DND-41 (cell line): ENCODE measurements around the gene GNB5.

ENCODE experiments used
- ATAC-seq: fragments of 200-7000 bp; cut with Tn5 transposase; 3 replicates; pipeline ENCODE4 v1.9.1; 2021; ENCODE audit warnings: low read depth; ENCODE audit not compliant: insufficient read depth
- DNase-seq: peaks from one replicate; pipeline ENCODE4 v3.0.0-alpha.2; 2020
- H2AFZ ChIP-seq: 2 replicates; pipeline ENCODE4 v1.6.0; 2012; ENCODE audit warnings: low read depth, low read length
- H3K27ac ChIP-seq: 2 replicates; pipeline ENCODE4 v1.5.1; 2012; ENCODE audit warnings: low read length, inconsistent platforms
- H3K27me3 ChIP-seq: fragments of 200-600 bp; sonication (generic); 2 replicates; pipeline ENCODE4 v1.6.0; 2012; ENCODE audit warnings: low read length, mild to moderate bottlenecking, inconsistent platforms; ENCODE audit not compliant: insufficient read depth, poor library complexity
- H3K36me3 ChIP-seq: 2 replicates; pipeline ENCODE4 v1.5.1; 2012; ENCODE audit warnings: low read length, inconsistent platforms; ENCODE audit not compliant: insufficient read depth
- H3K4me1 ChIP-seq: 2 replicates; pipeline ENCODE4 v1.5.1; 2012; ENCODE audit warnings: mild to moderate bottlenecking, low read length; ENCODE audit not compliant: insufficient read depth
- H3K4me2 ChIP-seq: 2 replicates; pipeline ENCODE4 v1.6.0; 2012; ENCODE audit warnings: mild to moderate bottlenecking, moderate library complexity, low read length, inconsistent platforms; ENCODE audit not compliant: insufficient read depth
- H3K4me3 ChIP-seq, 2 experiments: fragments of 200-600 bp in 1 of 2; shearing (Covaris generic) in 1 of 2; 2 replicates each; pipeline ENCODE4 v1.5.1; 2012 to 2016; ENCODE audit warnings: inconsistent platforms in 2 of 2, low read length in 2 of 2, mild to moderate bottlenecking in 2 of 2, low read depth in 1 of 2, moderate library complexity in 1 of 2
- H3K79me2 ChIP-seq: 2 replicates; pipeline ENCODE4 v1.6.0; 2012; ENCODE audit warnings: low read length, inconsistent platforms; ENCODE audit not compliant: insufficient read depth
- H3K9ac ChIP-seq: 2 replicates; pipeline ENCODE4 v1.6.0; 2012; ENCODE audit warnings: low read depth, mild to moderate bottlenecking, inconsistent platforms, low read length, moderate library complexity
- H3K9me3 ChIP-seq: 2 replicates; pipeline ENCODE4 v1.5.1; 2012; ENCODE audit warnings: low read length, moderate library complexity, mild to moderate bottlenecking, inconsistent platforms; ENCODE audit not compliant: insufficient read depth, severe bottlenecking
- H4K20me1 ChIP-seq: 2 replicates; pipeline ENCODE4 v1.6.0; 2012; ENCODE audit warnings: low read length; ENCODE audit not compliant: insufficient read depth
- EZH2 ChIP-seq: IDR thresholded peaks from 3 replicates; pipeline ENCODE4 v1.6.1; 2012; ENCODE audit warnings: borderline replicate concordance, low read depth, mild to moderate bottlenecking, moderate library complexity, low read length, inconsistent platforms; ENCODE audit not compliant: severe bottlenecking
- TF ChIP-seq, protein P1 (sequence below): IDR thresholded peaks from 2 replicates; pipeline ENCODE4 v1.5.1; 2012; ENCODE audit warnings: borderline replicate concordance, low read length, moderate library complexity, mild to moderate bottlenecking; ENCODE audit not compliant: poor library complexity, severe bottlenecking; ENCODE audit errors: extremely low read depth

The GNB5 gene

DNA sequence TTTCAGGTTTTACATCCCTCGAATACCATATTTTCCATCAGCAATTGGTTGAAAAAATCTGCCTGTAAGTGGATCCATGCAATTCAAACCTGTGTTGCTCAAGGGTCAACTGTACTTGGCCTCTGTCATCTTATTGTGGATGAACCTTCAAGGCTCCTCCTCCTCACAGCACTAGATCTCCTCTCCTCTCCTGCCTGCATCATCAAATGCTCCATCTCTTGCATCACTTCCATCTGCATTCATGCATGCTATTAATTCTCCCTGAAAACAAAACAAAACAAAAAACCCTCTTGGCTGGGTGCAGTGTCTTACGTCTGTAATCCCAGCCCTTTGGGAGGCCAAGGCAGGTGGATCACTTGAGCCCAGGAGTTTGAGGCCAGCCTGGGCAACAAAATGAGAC lies 88.7 kb downstream of the GNB5 start:
- Histone ChIP-seq H3K36me3 (no peaks in the 10 kb centered on the region), H3K9ac (no peak overlapping the region), H3K4me1 (no peaks in the 10 kb centered on the region), H3K9me3 (no peaks in the 10 kb centered on the region), H3K4me3 (no peak overlapping the region), H3K27me3 (no peaks in the 10 kb centered on the region), H3K79me2 (no peaks in the 10 kb centered on the region), H3K4me2 (no peak overlapping the region), H3K27ac (no peak overlapping the region), H2AFZ (no peak overlapping the region), H4K20me1 (no peaks in the 10 kb centered on the region)
- TF ChIP-seq, protein P1, sequence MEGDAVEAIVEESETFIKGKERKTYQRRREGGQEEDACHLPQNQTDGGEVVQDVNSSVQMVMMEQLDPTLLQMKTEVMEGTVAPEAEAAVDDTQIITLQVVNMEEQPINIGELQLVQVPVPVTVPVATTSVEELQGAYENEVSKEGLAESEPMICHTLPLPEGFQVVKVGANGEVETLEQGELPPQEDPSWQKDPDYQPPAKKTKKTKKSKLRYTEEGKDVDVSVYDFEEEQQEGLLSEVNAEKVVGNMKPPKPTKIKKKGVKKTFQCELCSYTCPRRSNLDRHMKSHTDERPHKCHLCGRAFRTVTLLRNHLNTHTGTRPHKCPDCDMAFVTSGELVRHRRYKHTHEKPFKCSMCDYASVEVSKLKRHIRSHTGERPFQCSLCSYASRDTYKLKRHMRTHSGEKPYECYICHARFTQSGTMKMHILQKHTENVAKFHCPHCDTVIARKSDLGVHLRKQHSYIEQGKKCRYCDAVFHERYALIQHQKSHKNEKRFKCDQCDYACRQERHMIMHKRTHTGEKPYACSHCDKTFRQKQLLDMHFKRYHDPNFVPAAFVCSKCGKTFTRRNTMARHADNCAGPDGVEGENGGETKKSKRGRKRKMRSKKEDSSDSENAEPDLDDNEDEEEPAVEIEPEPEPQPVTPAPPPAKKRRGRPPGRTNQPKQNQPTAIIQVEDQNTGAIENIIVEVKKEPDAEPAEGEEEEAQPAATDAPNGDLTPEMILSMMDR: no peak
- TF ChIP-seq EZH2: no peak
- DNase-seq (no peak), ATAC-seq (no peak)

DNA sequence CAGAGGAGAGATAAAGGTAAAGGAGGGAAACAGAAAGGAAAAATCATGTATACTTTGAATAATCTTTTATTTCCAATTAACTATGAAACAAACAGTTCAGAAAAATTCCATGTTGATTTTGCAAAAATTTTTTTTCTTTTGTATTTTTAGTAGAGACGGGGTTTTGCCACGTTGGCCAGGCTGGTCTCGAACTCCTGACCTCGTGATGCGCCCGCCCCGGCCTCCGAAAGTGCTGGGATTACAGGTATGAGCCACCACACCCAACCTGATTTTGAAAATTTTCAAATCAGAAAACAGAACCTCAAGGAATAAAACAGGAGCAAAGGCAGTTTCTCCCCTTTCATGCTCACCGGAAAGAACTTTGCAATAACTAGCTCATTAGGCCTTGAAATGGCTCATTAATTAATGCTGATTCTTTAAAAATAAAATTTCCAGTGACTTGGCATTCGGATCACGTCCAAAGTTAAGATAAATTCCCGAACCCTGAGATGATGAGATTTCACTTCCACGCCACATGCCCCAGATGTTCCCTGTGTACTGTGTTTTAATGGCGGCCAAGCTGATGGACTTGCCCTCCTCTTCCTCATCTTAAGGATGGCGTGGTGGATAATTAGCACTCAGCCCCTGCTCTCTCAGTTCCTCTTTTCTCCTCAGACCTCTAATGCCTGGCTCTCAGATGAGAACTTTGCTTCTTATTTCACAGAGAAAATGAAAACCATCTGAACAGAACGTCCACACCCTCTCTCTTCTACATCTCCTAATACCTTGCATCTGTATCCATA lies 89.5 kb downstream of the GNB5 start:
- no peaks in the 10 kb centered on the region for H3K36me3 ChIP-seq
- no peak overlapping the region for H3K4me3 ChIP-seq
- H2AFZ ChIP-seq: no peak overlapping the region
- H3K9ac ChIP-seq: no peak overlapping the region
- ATAC-seq (no peak), DNase-seq (no peak)
- no peaks in the 10 kb centered on the region for H3K27me3 ChIP-seq
- H3K4me2 ChIP-seq: no peak overlapping the region
- no peak overlapping the region for H3K27ac ChIP-seq
- H3K4me1 ChIP-seq: no peaks in the 10 kb centered on the region
- TF ChIP-seq, protein P1: no peak
- TF ChIP-seq EZH2: no peak
- no peaks in the 10 kb centered on the region for H4K20me1 ChIP-seq
- no peaks in the 10 kb centered on the region for H3K79me2 ChIP-seq
- no peaks in the 10 kb centered on the region for H3K9me3 ChIP-seq

DNA sequence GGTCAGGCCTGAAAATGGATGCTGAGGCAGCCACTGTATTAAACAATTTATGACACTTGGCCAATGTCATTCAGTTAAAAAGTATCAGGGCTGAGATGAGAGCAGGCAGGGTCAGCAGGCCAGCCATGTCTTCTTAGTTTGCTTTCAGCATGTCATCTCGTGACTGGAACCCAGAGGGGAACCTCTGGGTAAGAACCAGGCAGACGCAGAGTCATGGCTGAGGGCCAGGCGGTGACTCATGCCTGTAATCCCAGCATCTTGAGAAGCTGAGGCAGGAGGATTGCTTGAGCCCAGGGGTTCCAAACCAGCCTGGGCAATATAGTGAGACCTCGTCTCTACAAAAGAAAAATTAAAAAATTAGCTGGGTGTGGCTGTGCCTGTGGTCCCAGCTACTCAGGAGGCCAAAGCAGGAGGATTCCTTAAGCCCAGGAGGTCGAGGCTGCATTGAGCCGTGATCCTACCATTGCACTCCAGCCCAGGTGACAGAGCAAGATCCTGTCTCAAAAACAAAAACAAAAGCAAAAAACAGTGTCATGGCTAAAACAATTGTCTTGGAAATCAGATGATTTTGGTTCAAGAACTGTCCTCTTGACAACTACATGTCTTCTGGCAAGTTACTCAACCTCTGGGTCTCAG lies 90.3 kb downstream of the GNB5 start:
- Histone ChIP-seq H2AFZ (no peak overlapping the region), H3K4me2 (no peak overlapping the region), H3K9ac (no peak overlapping the region), H3K4me3 (no peak overlapping the region), H3K36me3 (no peaks in the 10 kb centered on the region), H3K27ac (no peak overlapping the region), H3K27me3 (no peaks in the 10 kb centered on the region), H4K20me1 (no peaks in the 10 kb centered on the region), H3K9me3 (no peaks in the 10 kb centered on the region), H3K4me1 (no peaks in the 10 kb centered on the region), H3K79me2 (no peaks in the 10 kb centered on the region)
- no peak for TF ChIP-seq EZH2
- TF ChIP-seq, protein P1: no peak
- no peak for DNase-seq
- ATAC-seq: no peak
